NCI-H524 (cell line): ENCODE results near the gene LCTL.

Experiments
- DNase-seq, 2 experiments: peaks; one replicate each; lab custom pipeline; 2025; lab: John Stamatoyannopoulos, UW

Gene LCTL, protein sequence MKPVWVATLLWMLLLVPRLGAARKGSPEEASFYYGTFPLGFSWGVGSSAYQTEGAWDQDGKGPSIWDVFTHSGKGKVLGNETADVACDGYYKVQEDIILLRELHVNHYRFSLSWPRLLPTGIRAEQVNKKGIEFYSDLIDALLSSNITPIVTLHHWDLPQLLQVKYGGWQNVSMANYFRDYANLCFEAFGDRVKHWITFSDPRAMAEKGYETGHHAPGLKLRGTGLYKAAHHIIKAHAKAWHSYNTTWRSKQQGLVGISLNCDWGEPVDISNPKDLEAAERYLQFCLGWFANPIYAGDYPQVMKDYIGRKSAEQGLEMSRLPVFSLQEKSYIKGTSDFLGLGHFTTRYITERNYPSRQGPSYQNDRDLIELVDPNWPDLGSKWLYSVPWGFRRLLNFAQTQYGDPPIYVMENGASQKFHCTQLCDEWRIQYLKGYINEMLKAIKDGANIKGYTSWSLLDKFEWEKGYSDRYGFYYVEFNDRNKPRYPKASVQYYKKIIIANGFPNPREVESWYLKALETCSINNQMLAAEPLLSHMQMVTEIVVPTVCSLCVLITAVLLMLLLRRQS

DNA sequence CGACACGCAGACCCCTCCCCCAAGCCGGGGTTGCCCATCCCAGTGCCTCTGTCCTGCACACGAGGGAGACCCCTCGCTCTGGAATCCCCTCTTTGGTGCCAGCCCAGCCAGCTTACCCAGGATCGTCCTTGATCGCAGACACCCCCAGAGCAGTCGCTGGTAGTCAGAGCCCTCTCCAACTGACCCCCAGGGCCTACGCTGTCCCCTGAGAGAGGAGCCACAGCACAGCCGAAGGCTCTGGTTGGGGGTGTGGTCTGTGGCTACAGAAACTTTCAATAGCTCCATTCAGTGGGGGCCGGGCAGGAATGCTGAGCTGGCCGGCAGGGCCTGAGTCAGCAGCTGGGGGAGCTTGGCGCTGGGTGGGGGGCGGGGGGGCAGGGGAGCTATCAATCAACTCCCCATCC, at the start of gene LCTL:
Gene LCTL, minus strand, starts transcription at position 258 of the 404 bp plus-strand sequence. CDS start 633 bp downstream, outside the sequence.
- DNase-seq, result no peak

DNA sequence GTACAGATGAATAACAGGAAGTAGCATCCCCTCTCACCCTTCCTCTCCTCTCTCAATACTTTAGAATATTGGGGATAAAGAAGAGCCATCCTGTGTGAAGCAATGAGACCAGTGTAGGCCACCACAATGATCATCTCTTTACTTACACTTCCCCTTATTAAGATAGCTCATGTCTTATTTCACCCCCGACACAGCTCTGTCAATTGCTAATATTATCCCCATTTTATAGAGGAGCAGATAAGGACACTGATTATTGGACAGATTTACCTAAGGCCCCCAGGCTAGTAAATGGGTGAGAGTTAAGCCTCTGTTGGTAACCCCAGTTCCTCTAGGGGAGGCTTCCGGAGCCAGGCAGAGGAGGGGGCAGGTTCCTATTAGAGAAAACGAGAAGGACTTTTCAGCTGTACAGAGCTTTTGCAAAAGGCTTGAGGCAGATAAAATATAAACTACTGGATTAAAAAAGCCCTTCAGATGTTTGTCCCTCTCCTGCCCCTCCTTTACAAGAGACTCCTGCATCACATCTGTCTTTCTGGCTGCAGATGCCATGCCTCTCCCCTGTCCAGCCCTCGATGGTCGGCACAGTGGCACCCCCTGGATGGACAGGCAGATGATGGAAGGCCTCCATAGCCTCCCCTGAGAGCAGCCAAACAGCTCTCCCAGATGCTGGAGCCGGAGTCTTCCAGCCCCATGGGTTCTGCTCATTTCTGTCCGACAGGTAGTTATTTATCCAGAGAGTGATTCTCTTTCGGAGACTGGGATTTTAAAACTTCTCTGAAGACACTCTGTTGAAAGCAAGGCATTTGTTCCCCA, 49.4 kb upstream of the LCTL start:
- peak in 1 of 2 experiments; percentile 26 for DNase-seq

DNA sequence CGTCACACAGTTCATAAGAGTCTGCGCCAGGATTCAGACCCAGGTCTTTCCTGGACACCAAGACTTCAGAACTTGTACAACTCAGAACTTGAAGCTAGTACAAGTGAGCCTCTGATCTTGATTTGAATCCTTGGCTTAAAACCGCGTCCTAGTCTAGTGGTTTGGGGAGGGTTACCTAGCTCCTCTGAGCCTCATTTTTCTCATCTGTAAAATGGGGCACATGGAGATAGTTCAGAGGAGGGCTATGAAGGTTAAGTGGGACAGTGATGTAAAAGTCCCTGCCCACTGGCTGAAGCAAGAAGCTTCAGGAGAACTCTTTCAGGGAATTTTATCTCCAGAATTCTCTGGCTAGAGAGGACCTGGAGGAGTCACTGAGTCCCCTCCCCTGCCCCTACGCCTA, 48.7 kb upstream of the LCTL start:
- DNase-seq, result no peak

DNA sequence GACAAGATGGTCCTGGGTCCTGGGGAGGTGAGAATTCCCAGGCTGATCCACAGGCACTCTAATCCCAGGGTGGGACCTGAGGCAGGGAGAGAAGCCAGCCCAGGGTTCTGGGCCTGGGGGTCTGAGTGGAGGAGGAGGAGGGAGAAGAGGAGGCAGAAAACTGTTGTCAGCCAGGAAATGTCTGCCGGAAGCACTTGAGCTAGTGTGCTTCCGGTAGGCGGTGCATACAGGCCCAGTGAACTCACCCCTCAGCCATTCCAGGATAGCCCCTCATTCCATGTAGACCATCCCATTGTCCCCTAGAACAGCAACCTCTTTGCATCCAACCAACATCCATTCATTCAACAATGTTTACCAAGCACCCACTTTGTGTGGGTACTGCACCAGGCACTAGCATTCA, 47.9 kb upstream of the LCTL start:
- DNase-seq, result no peak

DNA sequence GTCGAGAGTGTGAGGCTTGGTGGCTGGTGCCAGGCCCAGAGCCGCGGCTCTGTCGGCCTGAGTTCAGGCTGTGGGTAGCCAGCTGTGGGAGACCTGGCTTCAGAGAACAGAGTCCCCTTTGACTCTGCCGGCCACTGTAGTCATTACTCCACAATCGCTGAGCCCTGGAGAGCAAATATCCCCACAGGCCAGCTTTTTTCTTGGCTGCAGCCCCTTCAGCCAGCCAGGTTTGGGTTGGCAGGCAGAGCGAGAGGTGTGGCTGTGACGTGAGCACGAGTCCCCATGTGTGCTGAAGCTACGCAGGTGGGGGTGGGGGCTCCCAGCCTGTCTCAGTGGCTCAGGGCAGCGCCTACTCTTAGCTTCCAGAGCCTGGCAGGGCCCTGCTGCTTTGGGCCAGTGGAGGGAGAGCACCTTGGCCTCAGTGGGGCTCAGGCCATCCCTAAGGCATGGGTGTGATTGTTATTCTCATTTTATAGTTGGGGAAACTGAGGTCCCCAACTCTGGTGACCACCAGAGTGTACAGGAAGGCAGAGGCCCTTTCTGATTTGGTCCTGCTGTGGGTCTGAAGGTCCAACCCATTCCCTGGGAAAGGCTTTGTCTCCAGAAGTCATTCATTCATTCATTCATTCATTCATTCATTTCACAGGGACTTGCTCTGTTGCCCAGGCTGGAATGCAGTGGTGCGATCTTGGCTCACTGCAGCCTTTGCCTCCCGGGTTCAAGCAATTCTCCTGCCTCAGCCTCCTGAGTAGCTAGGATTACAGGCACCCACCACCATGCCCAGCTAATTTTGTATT, 45.7 kb upstream of the LCTL start:
- DNase-seq, result no peak

DNA sequence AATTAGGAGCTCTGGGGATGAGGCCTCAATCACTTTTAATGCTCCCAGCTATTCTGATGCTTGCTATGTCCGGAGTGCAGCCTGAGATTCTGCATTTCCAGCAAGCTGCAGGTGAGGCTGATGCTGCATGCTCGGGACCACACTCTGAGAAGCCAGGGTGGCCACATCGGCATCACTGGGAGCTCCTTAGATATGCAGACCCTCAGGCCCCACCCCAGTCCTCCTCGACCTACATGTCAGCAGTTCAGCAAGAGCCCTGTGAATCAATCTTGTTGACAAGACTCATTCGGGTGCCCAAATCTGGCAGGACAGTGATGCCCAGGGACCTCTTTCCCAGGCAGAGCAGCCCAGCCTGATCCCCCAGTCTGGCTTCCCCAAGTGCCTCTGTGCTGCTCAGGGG, 44.1 kb upstream of the LCTL start:
- no peak for DNase-seq

DNA sequence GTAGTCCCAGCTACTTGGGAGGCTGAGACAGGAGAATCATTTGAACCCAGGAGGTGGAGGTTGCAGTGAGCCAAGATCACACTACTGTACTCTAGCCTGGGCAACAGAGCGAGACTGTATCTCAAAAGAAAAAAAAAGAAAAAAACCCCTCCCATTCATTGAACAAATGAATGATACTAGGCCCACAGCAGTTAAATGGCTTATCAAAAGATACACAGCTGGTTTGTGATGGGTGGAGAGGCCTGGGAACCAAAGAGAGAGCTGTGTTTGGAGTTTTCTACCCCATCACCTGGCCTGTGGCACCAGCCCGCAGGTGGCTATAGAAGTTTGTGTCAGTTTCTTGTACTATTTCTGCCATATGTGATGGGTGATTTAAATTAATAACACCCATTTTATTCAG, 43.1 kb upstream of the LCTL start:
- DNase-seq, result no peak

DNA sequence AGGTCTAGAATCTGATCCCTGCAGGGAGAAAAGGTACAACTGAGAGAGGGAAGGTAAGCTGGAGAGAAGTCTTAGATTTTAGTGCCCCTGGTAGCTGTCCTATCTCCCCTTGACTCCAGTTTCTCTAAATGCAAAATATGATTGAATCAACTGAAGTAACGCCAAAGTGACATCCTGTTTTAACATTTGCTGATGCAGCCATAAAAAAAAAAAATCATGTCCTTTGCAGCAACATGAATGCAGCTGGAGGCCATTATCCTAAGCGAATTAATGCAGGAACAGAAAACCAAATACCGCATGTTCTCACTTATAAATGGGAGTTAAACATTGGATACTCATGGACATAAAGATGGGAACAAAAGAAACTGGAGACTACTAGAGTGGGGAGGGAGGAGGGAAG, 42.4 kb upstream of the LCTL start:
- DNase-seq, result no peak

DNA sequence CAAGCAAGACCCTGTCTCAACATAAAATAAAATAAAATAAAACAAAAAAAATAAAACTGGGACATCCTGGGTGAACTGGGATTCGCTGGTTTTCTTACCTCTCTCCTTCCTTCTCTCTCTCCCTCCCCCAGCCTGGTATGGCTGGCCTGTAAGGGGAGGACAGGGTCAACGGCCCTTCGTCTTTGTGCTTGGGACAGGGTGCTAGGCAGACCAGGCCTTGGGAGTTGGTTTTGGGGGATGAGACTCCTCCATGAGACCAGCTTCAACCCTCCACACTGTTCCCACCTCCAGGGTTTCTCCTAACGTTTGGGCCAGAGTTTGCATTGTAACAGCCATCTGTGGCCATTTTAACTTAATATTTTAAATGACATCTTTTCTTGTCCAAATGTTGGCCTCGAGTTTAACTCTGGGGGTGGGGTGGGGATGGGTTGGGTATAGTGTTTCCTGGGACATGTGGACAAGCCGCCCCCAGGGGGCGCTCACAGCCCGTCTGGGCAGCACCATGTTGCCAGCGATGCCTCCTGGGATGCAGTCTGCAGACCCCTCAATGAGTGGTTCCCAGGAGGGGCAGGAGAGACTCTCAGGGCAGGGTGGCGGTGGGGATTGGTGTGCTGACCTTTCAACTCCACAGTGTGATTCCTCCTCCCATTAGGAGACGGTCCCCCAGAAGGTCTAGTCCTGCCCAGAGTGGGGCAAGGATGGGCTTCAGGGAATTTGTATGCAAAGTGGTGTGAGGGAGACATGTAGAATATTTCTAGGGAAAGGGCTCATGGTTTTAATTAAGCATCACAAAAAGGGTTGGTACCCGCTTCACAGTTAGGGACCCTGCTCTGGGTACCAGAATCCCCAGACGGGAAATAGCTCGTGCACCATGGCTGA, 37.7 kb upstream of the LCTL start:
- peak; percentile 48 to 77 for DNase-seq

DNA sequence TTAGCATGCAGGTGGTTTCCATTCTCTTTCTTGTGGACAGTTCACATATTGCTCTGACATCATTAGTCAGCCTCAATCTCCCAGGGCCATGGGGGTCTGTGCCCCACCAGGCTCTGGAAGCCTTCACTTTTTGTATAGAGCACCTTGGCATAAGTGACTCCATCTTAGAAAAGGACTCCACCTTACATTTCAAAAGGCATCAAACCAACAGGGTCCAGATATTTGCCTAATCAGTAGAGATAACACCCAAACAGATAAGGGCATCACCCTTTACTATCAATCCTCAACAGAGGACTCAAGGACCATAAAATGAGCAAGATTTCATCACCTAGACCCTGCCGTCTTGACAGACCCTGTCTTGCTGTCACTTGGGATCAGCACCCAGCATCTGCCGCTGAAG, 35.7 kb upstream of the LCTL start:
- no peak for DNase-seq

DNA sequence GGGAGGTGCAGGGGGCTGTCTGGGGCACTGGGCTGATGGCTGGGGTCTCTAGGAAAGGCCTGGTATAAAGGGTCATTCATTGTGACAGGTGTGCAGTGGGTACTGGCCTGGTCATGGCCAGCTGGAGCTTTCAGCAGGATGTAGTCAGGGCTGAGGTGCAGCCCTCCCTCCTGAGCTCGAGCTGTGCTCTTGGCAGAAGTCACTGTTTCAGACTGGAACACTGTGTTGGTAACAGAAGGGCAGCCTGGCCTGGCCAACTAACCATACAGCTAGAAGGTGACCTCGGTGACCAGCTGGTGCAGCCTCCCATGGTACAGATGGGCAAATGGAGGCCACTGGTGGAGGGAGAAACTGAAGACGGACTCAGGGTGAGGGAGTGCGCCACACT, 34.4 kb upstream of the LCTL start:
- DNase-seq, result no peak

DNA sequence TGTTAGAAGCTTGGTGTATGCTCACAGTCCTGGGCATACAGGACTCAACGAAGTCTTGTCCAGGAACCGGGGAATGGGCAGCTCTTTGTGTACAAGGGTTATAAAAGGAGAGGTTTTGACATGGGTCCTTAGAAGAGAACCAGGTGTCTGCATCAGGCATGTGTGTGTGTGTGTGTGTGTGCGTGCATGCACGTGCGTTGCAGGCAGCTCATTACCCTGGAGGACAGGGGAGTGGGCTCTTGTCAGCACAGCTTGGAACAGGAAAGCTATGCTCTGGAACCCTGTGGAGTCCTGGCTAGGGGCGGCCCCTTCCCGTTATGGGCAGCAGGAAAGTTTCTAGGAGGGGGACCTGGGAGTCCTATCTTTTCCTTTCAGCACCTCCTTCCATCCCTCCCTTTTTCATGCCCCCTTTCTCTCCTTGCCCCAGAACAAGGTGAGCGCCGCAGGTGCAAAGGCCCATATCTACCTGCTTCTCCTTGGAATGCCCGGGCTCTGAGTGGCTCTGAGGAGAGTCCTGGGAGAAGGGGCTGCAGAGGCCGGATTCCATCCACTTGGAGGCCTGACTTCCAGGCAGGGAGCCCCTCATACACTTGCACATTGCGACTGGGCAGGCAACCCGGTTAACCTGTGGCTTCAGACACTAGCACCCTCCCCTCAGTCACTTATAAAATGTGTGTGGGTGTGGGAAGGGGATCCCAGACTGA, 33.9 kb upstream of the LCTL start:
- no peak for DNase-seq

DNA sequence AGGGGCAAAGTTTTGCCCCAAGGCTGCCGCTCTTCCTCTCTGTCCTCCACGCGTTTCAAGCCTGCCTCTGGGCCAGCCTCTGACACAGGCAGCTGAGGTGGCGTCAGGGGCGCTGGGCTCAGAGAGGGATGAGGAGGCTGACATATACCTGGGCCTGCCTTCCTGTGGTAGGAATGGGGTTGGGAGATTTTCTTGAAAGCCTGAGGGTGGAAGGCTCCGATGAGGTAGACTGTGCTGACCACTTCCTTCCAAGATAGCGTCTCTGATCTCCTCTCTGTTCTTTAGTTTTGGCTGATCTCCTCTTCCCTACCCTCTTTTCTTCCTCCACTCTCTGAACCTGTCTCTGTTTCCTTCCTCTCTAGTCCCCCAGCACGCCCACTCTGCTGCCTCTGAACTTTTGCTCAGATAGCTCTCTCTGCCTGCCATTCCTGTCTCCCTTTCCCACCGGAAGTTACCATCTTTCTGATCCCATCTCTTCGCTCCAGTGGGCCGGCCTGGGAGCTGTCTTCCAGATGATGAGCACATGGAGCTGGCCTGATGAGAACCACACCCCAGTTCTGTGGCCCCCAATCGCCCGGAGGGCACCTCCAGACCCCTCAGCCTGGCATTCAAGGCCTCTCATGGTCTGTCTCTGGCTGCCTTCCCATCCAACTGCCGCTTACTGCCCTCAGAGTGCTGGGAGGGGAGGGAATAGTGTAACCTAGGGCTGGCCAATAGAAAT, 32.5 kb upstream of the LCTL start:
- DNase-seq, result no peak

DNA sequence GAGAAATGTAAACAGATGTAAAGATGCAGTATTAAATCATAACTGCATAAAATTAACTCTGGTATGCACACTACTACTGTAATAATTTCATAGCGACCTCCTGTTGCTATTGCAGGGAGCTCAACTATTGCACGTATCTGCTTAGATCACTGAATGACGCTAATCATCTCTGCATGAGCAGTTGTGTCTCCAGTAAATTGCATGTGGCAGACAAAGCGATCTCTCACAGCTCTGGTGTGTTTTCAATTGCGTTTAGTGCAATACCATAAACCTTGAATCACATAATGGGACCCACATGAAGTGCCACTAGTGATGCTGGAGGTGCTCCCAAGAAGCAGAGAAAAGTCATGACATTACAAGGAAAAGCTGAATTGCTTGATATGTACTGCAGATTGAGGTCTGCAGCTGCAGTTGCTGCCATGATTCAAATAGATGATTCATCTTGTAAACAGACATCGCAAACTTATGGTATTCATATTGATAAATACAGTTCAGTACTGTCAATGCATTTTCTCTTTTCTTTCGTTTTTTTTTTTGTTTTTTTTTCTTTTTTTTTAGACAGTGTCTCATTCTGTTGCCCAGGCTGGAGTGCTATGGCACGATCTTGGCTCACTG, 30.2 kb upstream of the LCTL start:
- DNase-seq, result no peak

DNA sequence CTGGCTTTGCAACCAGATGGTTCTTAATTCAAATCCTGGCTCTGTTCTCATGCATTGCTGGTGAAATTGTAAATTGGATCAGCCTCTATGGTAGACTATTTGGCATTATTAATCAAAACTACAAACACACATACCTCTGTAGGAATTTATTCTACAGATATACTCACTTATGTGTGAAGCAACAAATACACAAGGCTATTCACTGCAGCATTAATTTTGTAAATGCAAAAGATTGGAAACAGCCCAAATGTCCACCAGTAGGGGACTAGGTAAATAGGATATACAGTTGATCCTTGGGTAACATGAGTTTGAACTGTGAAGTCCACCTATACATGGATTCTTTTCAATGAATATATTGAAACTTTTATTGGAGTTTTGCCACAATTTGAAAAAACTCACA, 29.5 kb upstream of the LCTL start:
- no peak for DNase-seq

DNA sequence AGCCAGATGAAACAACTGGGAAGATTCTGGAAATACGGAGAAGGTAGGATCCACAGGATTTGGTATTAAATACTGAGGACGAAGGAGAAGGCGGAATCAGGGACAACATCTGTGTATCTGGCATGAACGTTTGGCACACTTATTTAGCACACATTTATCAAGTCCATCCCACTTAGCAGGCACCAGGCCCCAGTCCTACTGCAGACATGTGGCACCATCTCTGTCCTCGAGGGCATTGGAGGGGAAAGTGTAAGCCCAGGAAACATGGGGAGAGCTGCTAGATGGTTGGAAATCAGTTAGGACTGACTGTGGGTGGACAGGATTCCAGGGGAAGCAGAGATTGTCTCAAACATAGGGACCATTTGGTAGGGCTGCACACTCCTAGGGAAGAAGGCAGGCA, 29.0 kb upstream of the LCTL start:
- no peak for DNase-seq

DNA sequence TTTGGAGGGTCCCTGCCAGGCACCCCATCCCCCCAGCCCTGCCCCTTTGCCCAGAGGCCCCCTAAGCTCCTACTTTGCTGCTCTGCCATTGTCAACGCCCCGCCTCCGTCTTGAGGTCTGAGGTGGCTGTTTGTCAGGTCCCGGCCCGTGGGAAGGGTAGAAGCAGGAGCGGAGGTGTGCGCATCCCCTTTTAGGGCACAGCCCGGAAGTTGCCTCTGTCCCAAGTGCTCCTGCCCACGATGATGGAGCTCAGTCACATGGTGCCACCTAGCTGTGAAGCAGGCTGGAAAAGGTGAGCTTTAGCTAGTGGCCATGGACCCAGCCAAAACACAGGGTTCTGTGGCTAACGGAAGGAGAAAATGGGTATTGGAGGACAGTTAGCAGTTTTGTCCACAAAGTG, 28.5 kb upstream of the LCTL start:
- DNase-seq, result no peak

DNA sequence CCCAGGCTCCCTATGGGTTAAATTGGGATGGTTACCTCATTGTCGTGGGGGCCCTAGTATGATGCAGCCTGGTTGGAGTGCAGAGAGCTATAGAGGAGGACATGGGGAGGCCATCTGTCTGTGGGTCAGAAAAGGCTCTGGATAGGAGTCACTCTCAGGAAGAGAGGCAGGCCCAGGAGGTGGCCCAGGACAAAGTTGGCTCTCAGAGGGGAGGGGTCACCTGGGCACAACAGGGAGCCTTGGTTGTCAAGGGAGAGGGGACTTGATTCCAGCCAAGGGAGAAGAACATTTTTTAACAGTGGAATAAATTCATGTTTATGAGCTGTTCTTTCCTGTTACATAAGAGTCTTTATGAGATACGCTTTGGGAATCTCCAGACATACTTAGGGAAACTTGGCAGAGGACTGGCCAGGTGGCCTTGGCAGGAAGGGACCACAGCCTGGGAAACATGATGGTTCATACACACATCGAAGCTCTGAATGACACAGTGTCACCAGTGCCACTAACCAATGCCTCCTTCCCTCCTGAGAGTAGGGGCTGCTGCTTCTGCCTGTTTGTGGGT, 27.5 kb upstream of the LCTL start:
- DNase-seq, result no peak
